ENCODE data around the gene CACNA1I.

The CACNA1I gene

GRCh38 chr22:39675947-39676346, 105.4 kb downstream of the CACNA1I start:
- no peak for DNase-seq
- Mint-ChIP-seq H3K27ac (peak overlapping the region; percentile 44), H3K4me1 (peaks cover 27% of the 10 kb centered on the region), H3K4me3 (no peak overlapping the region), H3K9me3 (peaks cover 27% of the 10 kb centered on the region), H3K27me3 (ENCODE audit: low read depth, poor library complexity) (peaks cover 4% of the 10 kb centered on the region), H3K36me3 (ENCODE audit: low read depth) (peaks cover 29% of the 10 kb centered on the region)
- TF ChIP-seq CTCF (IDR thresholded peaks at IDR 0.05), result no peak

- Mint-ChIP-seq H3K36me3 (ENCODE audit: low read depth) (peaks cover 21% of the 10 kb centered on the region), H3K27ac (no peak overlapping the region), H3K4me1 (peaks cover 27% of the 10 kb centered on the region), H3K9me3 (peaks cover 10% of the 10 kb centered on the region), H3K27me3 (ENCODE audit: low read depth, poor library complexity) (peaks cover 7% of the 10 kb centered on the region), H3K4me3 (no peak overlapping the region)
- no peak for DNase-seq
- no peak for TF ChIP-seq CTCF (IDR thresholded peaks at IDR 0.05)
These were observed 107.4 kb downstream of the CACNA1I start for GRCh38 chr22:39677967-39678366.

DNA sequence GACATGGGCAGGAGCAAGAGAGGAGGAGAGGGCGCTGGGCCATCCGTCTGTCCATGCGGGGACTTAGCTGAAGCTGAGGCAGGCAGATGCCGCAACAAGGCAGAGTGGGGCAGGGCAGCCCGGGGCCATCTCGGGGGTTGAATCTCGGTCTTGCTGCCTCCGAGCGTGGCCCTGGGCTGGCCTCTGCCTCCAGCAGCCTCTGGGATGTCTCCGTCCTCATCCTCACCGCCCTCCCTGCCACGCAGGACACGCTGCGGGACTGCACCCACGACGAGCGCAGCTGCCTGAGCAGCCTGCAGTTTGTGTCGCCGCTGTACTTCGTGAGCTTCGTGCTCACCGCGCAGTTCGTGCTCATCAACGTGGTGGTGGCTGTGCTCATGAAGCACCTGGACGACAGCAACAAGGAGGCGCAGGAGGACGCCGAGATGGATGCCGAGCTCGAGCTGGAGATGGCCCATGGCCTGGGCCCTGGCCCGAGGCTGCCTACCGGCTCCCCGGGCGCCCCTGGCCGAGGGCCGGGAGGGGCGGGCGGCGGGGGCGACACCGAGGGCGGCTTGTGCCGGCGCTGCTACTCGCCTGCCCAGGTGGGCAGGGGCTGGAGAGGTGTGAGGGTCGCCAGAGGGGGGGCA, 108.4 kb downstream of the CACNA1I start:
- DNase-seq, result no peak
- peaks cover 11% of the 10 kb centered on the region for H3K36me3 Mint-ChIP-seq (ENCODE audit: low read depth)
- peaks cover 26% of the 10 kb centered on the region for H3K4me1 Mint-ChIP-seq
- H3K27me3 Mint-ChIP-seq (ENCODE audit: low read depth, poor library complexity), result peaks cover 7% of the 10 kb centered on the region
- peaks cover under 1% of the 10 kb centered on the region for H3K9me3 Mint-ChIP-seq
- TF ChIP-seq CTCF (IDR thresholded peaks at IDR 0.05), result no peak
- H3K4me3 Mint-ChIP-seq, result no peak overlapping the region
- H3K27ac Mint-ChIP-seq, result no peak overlapping the region

GRCh38 chr22:39679652-39680051, 109.1 kb downstream of the CACNA1I start:
- peaks cover 3% of the 10 kb centered on the region for H3K27me3 Mint-ChIP-seq (ENCODE audit: low read depth, poor library complexity)
- H3K4me3 Mint-ChIP-seq, result no peak overlapping the region
- peaks cover 11% of the 10 kb centered on the region for H3K36me3 Mint-ChIP-seq (ENCODE audit: low read depth)
- no peaks in the 10 kb centered on the region for H3K9me3 Mint-ChIP-seq
- peaks cover 26% of the 10 kb centered on the region for H3K4me1 Mint-ChIP-seq
- no peak for DNase-seq
- no peak overlapping the region for H3K27ac Mint-ChIP-seq
- TF ChIP-seq CTCF (IDR thresholded peaks at IDR 0.05), result no peak

GRCh38 chr22:39680486-39680885, 109.9 kb downstream of the CACNA1I start:
- no peak for TF ChIP-seq CTCF (IDR thresholded peaks at IDR 0.05)
- Mint-ChIP-seq H3K4me1 (peaks cover 25% of the 10 kb centered on the region), H3K4me3 (no peak overlapping the region), H3K27me3 (ENCODE audit: low read depth, poor library complexity) (peaks cover 3% of the 10 kb centered on the region), H3K27ac (no peak overlapping the region), H3K36me3 (ENCODE audit: low read depth) (peaks cover 11% of the 10 kb centered on the region), H3K9me3 (no peaks in the 10 kb centered on the region)
- DNase-seq, result no peak
